Subcutaneous adipose tissue (tissue), 4 donors: ENCODE data around the gene SHROOM1. TPM values are rescaled to one million over a fixed set of nuclear protein-coding genes. Genes with fewer than 3 reads are reported as not detected.

ENCODE experiments used
- total RNA-seq, 4 donors: library from RNA; depleted of rRNA; stranded (reverse); fragments of >200 nt; gene quantifications; one replicate each; pipeline ENCODE4 v1.1.0, GENCODE V29; 2016
- TF ChIP-seq, protein P1 (sequence below): fragments of 450-650 bp; IDR thresholded peaks from one replicate; pipeline ENCODE4 v1.5.1; 2016; ENCODE audit warnings: low read depth, mild to moderate bottlenecking, control low read depth, antibody characterized with exemption, moderate library complexity

Gene SHROOM1
- total RNA-seq = 1 to 10 TPM in 3 of 4 donors, under 1 TPM in 1; 0.49 to 8.3 (median 3.4) TPM

DNA sequence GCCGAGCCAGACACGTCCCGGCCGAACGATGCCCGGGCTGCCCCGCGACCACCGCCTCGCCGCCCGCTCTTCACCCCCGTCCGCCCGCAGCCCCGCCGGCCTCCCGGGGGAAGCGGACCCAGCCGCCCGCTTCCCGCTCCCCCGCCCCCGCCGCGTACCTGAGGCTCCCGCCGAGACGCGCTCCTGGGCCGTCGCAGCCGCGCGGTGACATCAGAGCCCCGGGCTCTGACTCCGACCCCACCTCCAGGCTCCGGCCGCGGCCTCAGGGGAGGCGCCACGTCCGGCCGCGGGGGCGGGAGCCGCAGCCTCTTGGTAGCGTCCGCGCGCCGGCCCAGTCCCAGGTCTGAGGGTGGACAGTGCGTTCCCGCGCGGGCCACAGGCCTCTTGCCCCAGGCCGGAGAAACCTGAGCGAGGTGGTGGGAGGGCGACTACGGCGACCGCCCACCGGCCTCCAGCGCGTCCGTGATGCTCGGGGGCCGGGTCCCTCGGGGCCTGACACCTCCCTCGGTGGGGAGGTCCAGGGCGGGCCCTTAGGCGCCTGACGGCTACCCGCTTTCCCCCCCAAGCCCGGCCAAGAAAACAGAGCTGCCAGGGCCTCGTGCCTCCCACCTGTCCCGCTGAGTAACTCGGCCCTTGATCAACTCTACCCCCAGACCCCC is at the start of gene SHROOM1:
Gene SHROOM1 (minus strand): TSS at position 212 of the 659 bp plus-strand sequence. CDS start 4,507 bp downstream, outside the sequence.
- TF ChIP-seq, protein P1, sequence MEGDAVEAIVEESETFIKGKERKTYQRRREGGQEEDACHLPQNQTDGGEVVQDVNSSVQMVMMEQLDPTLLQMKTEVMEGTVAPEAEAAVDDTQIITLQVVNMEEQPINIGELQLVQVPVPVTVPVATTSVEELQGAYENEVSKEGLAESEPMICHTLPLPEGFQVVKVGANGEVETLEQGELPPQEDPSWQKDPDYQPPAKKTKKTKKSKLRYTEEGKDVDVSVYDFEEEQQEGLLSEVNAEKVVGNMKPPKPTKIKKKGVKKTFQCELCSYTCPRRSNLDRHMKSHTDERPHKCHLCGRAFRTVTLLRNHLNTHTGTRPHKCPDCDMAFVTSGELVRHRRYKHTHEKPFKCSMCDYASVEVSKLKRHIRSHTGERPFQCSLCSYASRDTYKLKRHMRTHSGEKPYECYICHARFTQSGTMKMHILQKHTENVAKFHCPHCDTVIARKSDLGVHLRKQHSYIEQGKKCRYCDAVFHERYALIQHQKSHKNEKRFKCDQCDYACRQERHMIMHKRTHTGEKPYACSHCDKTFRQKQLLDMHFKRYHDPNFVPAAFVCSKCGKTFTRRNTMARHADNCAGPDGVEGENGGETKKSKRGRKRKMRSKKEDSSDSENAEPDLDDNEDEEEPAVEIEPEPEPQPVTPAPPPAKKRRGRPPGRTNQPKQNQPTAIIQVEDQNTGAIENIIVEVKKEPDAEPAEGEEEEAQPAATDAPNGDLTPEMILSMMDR = no peak

DNA sequence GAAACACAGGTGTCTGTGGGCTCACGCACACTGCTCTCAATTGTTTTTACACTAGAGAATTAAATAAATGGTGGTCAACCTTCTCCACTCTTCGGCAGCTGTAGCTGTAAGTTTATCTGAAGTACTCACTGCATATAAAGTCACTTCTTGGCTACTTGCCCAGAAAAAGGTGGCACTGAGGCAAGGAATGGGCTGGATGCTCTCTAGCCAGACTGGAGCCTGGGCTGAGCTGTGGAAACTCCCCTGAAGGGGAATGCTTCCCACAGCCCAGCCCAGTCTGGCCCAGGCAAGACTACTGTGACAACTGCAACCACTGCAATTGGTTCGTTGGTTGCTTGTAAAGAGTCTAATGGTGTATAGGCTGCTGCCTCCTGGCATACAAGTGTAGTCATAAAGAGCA is 47.5 kb upstream of the SHROOM1 start:
- TF ChIP-seq, protein P1 = no peak

DNA sequence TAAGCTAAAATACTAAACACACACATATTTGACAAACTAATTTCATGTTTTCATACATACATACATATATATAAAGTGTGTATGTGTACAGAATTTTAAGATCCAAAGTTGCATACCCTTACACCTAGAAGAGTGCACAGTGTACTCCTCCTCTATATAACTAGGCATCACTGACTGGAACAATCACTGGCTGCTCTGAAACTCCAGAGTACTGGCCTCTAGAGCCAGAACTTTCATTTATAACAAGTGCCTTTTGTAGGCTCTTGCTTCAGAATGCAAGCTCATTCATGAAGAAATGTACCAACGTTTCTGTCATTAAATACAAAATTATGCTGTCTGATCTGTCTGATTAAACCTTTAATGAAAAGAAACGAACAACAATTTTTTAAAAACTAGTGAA is 47.0 kb upstream of the SHROOM1 start:
- TF ChIP-seq, protein P1 = no peak

DNA sequence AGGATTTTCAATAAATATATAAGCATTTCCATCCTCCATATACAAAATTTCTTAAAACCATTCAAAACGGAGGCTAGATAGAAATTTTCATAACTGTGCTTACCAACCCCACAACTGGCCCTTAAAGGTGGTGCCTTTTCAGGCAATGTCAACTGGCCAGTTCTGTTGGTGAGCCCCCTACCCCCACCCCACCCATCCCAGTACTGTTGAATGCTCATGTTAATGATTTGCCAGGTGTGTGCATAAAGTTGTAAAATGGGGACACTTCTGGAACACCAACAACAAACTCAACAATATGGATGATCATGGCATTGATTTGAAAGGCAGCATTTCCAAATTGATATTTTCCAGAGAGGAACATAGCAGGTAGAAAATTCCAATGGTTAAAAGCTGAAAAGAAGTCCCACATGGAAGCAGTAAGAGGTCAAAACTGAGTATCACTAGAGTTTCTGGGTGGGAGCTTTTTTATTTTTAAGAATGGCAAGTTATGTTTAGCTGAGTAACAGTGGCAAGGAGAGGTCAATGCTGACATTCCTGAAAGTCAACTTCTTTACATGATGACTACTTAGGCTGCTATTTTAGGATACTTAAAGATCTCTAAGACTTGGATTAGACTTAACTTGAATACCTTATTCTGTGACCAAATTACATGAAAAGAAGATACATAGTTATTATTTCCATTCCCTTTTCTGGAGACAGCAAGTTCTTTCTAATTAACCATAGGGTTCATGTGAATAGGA is 45.7 kb upstream of the SHROOM1 start:
- TF ChIP-seq, protein P1 = no peak

- TF ChIP-seq, protein P1 = no peak
Observed at GRCh38 chr5:132873930-132874271, 43.5 kb upstream of the SHROOM1 start.

DNA sequence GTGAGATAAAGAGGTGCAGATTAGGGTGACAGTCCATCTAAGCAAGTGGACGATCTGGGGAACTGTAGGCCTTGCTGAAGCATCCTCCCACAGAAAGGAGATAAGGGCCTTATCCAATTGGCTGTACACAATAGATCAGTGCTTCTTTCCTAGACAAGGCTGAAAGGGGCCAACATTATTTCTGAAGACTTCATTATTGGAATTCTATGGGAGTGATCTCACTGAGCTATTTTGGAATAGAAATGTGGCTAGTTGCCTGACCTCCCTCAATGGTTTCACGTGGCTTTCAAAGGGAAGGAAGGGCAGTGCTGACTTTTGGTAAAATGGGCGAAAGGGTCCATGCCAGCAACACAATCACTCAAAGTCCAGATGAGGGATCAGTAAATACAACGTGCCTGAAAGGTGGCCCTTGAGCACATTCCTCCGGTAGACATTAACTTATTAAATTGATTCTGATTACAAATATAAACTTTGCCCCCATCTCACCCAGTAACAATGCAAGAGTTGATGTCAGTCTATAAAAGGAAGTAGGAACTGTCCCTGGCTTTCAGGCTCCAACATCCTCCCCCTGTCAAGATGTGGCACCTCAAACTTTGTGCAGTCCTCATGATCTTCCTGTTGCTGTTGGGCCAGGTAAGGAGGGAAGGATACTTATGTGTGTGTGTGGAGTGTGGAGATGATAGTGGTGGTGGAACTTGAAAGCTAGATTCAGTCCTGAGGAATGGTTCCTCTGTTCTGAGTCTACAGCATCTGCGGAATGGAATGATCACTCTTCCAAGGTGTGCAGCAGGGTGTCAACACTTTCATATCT is 42.9 kb upstream of the SHROOM1 start, which contains the start of gene LEAP2:
Gene LEAP2 (plus strand): TSS at position 550 of the 811 bp plus-strand sequence. CDS start 27 bp downstream, at position 577.
- TF ChIP-seq, protein P1 = no peak

- TF ChIP-seq, protein P1 = no peak
Observed at GRCh38 chr5:132872788-132873118, 42.3 kb upstream of the SHROOM1 start.
